Activated CD4-positive, CD25-positive, alpha-beta regulatory T cell treated with anti-CD3 and anti-CD28 coated beads, Interleukin-2, amount 50 U/mL, for 24 hours (primary cell): ENCODE results near the gene IL25.
"Not testable (repeated sequence)": the region's sequence is repeated elsewhere in the genome, so short reads cannot be mapped to it uniquely, and the experiment has no call there.

ENCODE experiments used
- ATAC-seq, 2 donors: fragments of 150-1000 bp; cut with Tn5 transposase; one replicate each; pipeline ENCODE4 v1.10.0; 2021; ENCODE audit warnings: mild to moderate bottlenecking in 1 of 2, moderate library complexity in 1 of 2

The IL25 gene

DNA sequence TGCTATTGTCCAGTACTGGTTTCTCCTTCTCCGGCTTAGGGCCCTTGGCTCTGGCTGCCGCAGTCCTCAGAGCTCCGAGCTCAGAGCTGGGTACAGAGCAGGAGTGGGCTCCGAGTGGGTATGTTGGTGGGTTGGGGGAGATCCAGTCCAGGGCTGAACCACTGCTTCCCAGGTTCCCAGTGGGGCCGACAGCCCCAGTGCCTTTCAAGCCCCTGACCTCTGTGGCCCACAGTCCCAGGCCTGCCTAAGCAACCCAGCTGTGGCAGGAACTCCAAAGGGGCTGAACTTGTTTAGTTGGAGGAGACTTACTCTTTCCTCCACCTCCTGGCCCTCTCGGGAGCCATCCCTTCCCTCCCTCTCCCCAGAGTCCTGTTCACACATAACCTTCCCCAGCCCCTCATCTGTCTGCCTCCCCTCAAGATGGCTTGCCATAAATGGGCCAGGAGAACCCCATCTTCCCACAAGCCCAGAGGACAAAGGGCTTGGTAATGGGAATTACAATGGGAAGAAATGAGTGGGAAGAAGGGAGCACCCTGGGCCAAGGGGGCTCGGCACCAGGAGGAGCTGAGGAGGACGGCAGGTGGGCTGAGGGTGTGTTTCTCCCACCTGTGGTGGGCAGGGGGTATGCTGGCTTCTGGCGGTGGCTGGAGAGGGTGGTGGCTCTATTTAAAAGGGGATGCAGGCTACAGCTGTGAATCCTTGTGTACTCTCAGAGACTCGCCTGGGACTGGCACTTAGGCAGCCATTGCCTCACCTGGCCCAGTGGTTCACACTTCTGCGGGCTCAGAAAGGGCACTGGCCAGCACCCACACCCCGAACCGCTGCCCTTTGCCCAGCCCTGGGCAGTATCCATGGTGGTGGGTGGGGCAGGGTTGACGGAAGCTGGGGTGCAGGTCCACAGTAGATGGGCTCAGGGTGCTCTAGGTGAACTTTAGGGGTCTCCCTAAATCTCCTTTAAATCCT lies 39.2 kb downstream of the IL25 start:
- ATAC-seq: no peak

DNA sequence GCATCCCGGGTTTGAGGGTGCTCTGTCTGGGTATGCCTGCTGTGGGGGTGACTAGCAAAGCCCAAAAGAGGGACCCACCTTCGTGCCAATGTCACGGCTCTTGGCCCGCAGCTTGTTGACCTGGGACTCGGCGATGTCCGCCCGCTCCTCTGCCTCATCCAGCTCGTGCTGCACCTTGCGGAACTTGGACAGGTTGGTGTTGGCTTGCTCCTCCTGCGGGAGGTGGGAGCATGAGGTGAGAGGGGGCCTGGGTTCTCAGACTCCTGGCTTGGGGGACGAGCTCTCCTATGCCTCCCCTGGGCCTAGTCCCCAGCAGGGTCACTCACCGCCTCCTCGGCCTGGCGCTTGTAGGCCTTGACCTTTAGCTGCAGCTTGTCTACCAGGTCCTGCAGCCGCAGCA lies 41.1 kb downstream of the IL25 start:
- no peak for ATAC-seq

DNA sequence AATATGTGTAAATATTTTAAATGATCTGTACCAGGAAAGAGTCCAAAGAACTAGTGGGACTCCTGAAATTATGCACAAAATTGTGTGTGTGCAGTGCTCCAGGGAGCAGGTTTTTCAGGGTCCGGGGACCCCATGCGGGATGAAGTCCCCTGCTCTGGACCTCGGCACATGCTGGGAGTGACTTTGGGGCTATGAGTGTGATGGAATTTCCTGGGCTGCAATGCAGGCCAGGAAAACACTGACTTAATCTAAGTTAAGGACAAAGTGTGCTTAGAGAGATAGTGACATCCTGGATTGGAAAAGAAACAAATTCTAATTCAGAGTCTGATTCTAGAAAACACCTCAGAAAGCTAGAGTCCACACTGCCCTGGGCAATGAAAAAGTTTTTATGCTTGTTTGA lies 41.6 kb downstream of the IL25 start:
- ATAC-seq: no peak

DNA sequence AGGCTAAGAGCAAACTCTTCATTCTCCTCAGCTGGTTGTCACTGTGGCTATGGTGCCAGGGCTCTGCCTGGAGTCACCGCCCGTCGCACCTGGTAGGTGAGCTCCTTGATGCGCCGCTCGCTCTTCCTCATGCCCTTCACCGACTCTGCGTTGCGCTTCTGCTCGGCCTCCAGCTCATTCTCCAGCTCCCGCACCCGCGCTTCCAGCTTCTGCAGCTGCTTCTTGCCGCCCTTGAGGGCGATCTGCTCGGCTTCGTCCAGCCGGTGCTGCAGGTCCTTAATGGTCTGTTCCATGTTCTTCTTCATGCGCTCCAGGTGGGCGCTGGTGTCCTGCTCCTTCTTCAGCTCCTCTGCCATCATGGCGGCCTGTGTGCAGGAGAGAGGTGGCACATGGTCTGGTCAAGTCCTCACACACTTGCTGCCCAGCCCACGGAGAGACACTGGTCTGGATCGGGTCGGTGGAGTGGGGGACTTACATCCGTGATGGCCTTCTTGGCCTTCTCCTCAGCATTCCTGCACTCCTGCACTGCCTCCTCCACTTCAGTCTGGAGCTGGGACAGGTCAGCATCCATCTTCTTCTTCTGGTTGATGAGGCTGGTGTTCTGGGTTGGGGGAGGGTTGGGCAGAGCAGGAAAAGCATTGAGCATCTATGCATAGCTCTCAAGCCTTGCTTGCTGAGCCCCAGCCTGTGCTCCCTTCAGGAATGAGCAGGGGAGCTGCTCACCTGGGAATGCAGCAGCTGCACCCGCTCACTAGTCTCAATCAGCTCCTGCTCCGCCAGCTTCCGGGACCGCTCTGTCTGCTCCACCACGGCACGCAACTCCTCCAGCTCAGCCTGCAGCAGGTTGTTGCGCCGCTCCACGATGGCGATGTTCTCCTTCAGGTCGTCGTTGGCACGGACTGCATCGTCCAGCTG lies 42.6 kb downstream of the IL25 start:
- ATAC-seq: no peak

DNA sequence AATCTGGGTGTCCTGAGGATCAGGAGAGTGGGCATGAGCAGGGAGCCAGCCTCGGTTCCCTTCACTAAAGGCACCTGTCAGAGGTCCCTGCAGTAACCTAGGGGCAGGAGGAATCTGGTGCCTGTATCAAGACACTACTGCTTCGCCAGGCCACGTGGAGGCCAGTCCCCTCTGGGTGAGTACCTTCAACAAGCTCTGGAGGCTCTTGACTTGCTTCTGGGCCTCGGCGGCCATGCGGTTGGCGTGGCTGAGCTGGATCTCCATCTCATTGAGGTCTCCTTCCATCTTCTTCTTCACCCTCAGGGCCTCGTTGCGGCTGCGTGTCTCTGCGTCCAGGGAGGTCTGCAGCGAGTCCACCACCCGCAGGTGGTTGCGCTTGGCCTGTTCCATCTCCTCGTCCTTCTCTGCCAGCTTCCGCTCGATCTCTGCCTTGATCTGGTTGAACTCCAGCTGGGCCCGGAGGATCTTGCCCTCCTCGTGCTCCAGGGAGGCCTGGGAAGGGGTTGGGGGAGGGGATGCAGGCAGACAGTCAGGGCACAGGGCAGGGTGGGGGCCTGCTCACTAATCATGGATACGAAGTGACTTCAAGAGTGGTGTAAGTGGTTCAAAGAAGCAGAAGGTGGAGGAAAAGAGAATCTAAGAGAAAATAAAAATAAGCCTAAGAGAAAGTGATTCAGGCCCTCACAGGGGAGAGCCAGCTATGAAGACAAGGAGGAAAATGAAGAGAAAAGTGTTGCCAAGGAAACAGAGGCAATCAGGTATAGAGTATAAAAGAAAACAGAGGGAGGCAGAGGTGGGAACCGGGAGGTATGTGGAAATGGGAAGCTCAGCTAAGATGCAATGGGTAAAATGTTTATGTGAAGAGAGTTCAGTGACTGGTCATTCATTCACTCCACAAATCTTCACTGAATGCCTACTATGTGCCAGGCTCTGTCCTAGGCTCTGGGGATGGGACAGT lies 43.5 kb downstream of the IL25 start:
- ATAC-seq: no peak

DNA sequence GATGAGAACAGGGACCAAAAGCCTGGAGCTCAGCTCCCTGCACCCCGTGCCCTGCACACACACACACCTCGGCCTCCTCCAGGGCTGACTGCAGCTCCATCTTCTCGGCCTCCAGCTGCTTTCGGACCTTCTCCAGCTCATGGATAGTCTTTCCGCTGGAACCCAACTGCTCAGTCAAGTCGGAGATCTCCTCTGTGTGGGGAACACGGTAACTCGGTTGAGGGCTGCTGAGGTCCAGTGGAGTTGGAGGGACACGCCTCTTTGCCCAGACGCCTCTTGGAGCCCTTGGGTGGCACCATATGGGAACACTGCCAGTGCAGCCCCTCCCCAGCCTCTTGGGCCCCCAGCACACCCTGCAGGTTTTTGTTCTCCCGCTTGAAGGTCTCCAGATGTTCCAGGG lies 44.2 kb downstream of the IL25 start:
- no peak for ATAC-seq

DNA sequence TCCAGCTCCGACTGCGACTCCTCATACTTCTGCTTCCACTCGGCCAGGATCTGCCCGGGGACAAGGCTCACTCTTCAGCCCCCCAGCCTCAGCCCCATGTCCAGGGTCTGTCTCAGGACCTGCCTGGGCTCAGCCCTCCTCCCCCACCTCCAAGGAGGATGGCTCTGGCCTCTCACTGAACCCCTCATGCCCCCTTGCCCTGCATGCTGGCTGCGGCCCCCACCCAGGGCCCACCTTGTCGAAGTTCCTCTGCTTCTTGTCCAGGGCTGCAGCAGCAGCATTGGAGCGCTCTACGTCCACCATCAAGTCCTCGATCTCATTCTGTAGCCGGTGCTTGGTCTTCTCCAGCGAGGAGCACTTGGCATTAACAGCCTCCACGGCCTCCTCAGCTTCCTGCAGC lies 44.7 kb downstream of the IL25 start:
- not testable (repeated sequence) for ATAC-seq

DNA sequence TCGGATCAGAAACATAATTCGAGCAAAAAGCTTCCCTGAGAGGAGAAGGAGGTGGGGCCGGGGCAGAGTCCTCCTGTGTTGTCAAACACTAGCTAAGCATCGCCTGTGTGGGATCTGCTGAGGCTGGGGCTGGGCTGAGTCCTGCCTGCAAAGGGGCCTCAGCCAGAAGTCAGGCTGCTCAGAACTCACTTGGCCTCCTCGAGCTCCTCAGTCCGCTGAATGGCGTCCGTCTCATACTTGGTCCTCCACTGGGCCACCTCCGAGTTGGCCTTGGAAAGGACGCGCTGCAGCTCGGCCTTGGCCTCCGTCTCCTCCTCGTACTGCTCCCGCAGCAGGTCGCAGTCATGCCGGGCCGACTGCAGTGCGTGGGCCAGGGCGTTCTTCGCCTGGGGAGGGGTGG lies 45.4 kb downstream of the IL25 start:
- no peak for ATAC-seq

DNA sequence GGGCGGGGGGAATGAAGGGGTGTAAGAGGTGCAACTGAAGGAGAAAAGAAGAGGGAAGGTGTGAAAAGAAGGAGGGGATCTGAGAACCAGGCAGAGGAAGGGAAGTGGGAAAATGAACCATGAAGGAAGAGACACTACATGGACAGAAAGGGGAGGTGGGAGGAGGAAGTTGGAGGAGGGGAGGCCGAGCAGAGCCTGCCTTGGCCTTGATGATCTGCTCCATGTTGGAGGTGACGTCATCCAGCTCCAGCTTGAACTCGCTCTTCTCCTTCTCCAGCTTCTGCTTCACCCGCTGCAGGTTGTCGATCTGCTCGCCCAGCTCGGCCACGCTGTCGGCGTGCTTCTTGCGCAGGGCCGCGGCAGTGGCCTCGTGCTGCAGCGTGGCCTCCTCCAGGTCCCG lies 47.0 kb downstream of the IL25 start:
- not testable (repeated sequence) for ATAC-seq

DNA sequence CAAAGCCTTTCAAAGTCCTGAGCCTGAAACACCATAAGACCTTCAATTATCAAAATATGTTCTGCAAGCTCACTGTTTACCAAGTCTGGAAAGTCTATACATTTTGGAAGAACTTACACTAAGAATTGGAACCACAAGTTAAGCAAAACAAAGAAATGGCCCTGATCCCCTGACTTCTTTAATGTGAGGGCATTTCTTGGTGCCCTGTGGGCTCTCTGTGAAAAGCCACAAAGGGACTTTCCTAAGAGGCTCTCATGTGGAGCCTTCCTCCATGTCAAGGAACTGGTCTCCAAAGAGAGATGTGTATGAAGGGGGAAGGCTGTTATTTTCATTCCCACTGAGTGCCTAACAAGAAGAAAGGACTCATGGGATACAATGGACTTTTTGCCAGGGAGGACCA lies 49.0 kb downstream of the IL25 start:
- ATAC-seq: peak in 1 of 2 donors; percentile 45

DNA sequence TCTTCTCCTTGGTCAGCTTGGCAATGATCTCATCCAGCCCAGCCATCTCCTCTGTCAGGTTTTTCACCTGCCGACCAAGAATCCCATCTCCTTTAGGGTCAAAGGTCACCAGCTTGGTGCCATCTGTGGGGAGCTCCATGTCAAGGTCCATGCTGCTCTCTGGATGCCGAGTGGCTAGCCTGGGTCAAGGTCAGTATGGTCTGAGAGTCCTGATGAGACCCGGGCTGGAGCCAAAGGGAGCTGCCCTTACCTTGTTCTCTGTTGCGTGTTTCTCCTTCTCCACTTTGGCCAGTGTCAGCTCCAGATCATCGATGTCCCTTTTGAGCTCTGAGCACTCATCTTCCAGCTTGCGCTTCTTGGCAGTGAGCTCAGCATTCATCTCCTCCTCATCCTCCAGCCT lies 51.0 kb downstream of the IL25 start:
- ATAC-seq: no peak

DNA sequence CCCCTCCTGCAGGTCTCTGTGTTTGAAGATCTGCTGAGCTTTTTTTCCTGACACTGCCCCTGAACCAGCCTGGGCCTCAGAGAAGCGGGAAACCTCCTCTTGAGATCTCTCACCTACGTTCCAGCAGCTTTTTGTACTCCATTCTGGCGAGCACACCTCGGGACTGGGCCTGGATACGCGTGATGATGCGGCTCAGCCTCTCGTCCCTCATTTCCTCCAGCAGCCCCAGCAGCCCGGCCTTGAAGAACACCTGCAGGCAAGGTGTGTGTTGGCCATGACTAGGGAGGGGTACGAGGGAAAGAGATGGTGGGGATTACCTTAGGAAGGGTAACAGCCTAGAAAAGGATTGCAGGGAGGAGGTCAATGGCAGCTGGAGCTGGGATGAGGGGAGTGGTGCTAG lies 52.6 kb downstream of the IL25 start:
- ATAC-seq: no peak

DNA sequence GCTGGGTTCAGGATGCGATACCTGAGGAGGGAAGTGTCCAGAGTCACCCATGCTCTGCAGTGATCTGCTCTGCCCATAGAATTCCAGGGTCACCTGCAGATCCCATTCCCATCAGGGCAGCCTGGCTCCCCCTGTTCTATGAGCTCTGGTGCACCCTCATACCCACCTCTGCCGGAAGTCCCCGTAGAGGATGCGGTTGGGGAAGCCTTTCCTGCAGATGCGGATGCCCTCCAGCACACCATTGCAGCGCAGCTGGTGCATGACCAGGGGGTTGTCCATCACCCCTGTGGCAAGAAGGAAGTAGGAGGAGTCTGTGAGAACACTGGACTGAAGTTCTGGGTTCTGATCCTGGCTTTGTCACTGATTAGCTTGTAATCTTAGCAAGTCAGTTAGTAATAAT lies 53.2 kb downstream of the IL25 start:
- not testable (repeated sequence) for ATAC-seq
